NT2/D1 (cell line): Measurements from ENCODE around the gene ZNF350.
A peak's percentile ranks its signal among the peaks of the same experiment; 100 is the strongest.

Experiments used
- DNase-seq: peaks from one replicate; pipeline ENCODE4 v3.0.0-alpha.2; 2011; ENCODE audit warnings: low read depth, low spot score
- H3K27me3 ChIP-seq: 2 replicates; pipeline ENCODE4 v1.6.0; 2011; ENCODE audit warnings: mild to moderate bottlenecking; ENCODE audit not compliant: insufficient read length, insufficient read depth
- H3K36me3 ChIP-seq: 2 replicates; pipeline ENCODE4 v1.6.1; 2011; ENCODE audit warnings: mild to moderate bottlenecking, low read length, mixed read lengths; ENCODE audit not compliant: insufficient read depth, insufficient read length
- H3K4me1 ChIP-seq: 2 replicates; pipeline ENCODE4 v1.5.1; 2011; ENCODE audit not compliant: insufficient read depth, insufficient read length
- H3K4me3 ChIP-seq: 2 replicates; pipeline ENCODE4 v1.5.1; 2011; ENCODE audit warnings: low read depth; ENCODE audit not compliant: insufficient read length
- H3K9ac ChIP-seq: 2 replicates; pipeline ENCODE4 v1.6.0; 2011; ENCODE audit warnings: low read depth; ENCODE audit not compliant: insufficient read length
- H3K9me3 ChIP-seq: 2 replicates; pipeline ENCODE4 v1.5.1; 2011; ENCODE audit warnings: mild to moderate bottlenecking, low read length; ENCODE audit not compliant: insufficient read depth
- SUZ12 ChIP-seq: IDR thresholded peaks from 2 replicates; pipeline ENCODE4 v1.6.1; 2011; ENCODE audit not compliant: insufficient read length, insufficient read depth; ENCODE audit errors: extremely low read depth
- YY1 ChIP-seq: IDR thresholded peaks from 2 replicates; pipeline ENCODE4 v1.6.1; 2011; ENCODE audit not compliant: insufficient read length, insufficient read depth
- ZNF274 ChIP-seq: IDR thresholded peaks from 2 replicates; pipeline ENCODE4 v1.6.1; 2011; ENCODE audit warnings: mild to moderate bottlenecking, low read depth, low read length

ZNF350 gene

GRCh38 chr19:51944798-51945552 lies 41.7 kb downstream of the ZNF350 start:
- Histone ChIP-seq H3K4me3 (no peak overlapping the region), H3K9me3 (peaks cover 75% of the 10 kb centered on the region), H3K4me1 (no peaks in the 10 kb centered on the region), H3K36me3 (peaks cover 55% of the 10 kb centered on the region), H3K9ac (no peak overlapping the region), H3K27me3 (no peaks in the 10 kb centered on the region)
- no peak for DNase-seq
- TF ChIP-seq ZNF274 = peak; percentile 82
- TF ChIP-seq YY1 = no peak

GRCh38 chr19:51938936-51939335 lies 47.7 kb downstream of the ZNF350 start:
- Histone ChIP-seq H3K9ac (no peak overlapping the region), H3K4me3 (no peak overlapping the region)

GRCh38 chr19:51931921-51932320 lies 54.7 kb downstream of the ZNF350 start:
- TF ChIP-seq ZNF274 (no peak), YY1 (no peak), SUZ12 (no peak)

More at GRCh38 chr19:51938936-51939335, 47.7 kb downstream of the ZNF350 start:
- peaks cover 43% of the 10 kb centered on the region for H3K9me3 ChIP-seq
- H3K27me3 ChIP-seq = no peaks in the 10 kb centered on the region
- peaks cover 80% of the 10 kb centered on the region for H3K36me3 ChIP-seq
- no peaks in the 10 kb centered on the region for H3K4me1 ChIP-seq
- TF ChIP-seq ZNF274 = no peak
- no peak for TF ChIP-seq YY1
- no peak for TF ChIP-seq SUZ12
- DNase-seq = no peak

GRCh38 chr19:51927859-51928258 lies 58.8 kb downstream of the ZNF350 start:
- Histone ChIP-seq H3K9ac (peak overlapping the region; percentile 86), H3K36me3 (peaks cover 14% of the 10 kb centered on the region), H3K4me3 (peak overlapping the region; percentile 89), H3K27me3 (no peaks in the 10 kb centered on the region), H3K9me3 (peaks cover 18% of the 10 kb centered on the region; the same call in 1 of the 2 replicates), H3K4me1 (no peaks in the 10 kb centered on the region)
- no peak for TF ChIP-seq ZNF274
- no peak for TF ChIP-seq YY1
- TF ChIP-seq SUZ12 = no peak
- DNase-seq = no peak

More at GRCh38 chr19:51931921-51932320, 54.7 kb downstream of the ZNF350 start:
- Histone ChIP-seq H3K27me3 (no peaks in the 10 kb centered on the region), H3K9ac (no peak overlapping the region), H3K4me1 (no peaks in the 10 kb centered on the region), H3K9me3 (0 out of 2 replicates have a peak, but pooled peaks cover 4% of the 10 kb centered on the region), H3K4me3 (no peak overlapping the region), H3K36me3 (peaks cover 41% of the 10 kb centered on the region)
- no peak for DNase-seq

- Histone ChIP-seq H3K27me3 (no peaks in the 10 kb centered on the region), H3K4me3 (peak within 1 kb of the TSS; percentile 89), H3K9me3 (peaks cover 26% of the 10 kb centered on the region), H3K4me1 (no peaks in the 10 kb centered on the region), H3K36me3 (peaks cover 10% of the 10 kb centered on the region), H3K9ac (peak within 1 kb of the TSS; percentile 86)
- peak; percentile 93 for TF ChIP-seq YY1
- TF ChIP-seq SUZ12 = no peak
- DNase-seq = peak; percentile 87
Observed at GRCh38 chr19:51926784-51927741, 59.6 kb downstream of the ZNF350 start, which contains the start of gene ZNF613. Gene ZNF613, plus strand, starts transcription at chr19:51927472. Its CDS starts 8,749 bp downstream, at chr19:51936221.

GRCh38 chr19:51926426-51926783 lies 60.2 kb downstream of the ZNF350 start:
- no peak for DNase-seq
- TF ChIP-seq YY1 (no peak), SUZ12 (no peak), ZNF274 (no peak)

GRCh38 chr19:51921949-51922348 lies 64.7 kb downstream of the ZNF350 start:
- Histone ChIP-seq H3K4me1 (no peaks in the 10 kb centered on the region), H3K36me3 (no peaks in the 10 kb centered on the region), H3K9ac (no peak overlapping the region), H3K9me3 (peaks cover 76% of the 10 kb centered on the region), H3K27me3 (no peaks in the 10 kb centered on the region), H3K4me3 (no peak overlapping the region)
- no peak for DNase-seq
- no peak for TF ChIP-seq YY1
- no peak for TF ChIP-seq ZNF274
- TF ChIP-seq SUZ12 = no peak

More at GRCh38 chr19:51926426-51926783, 60.2 kb downstream of the ZNF350 start:
- H3K27me3 ChIP-seq = no peaks in the 10 kb centered on the region
- H3K9me3 ChIP-seq = peaks cover 32% of the 10 kb centered on the region
- H3K4me1 ChIP-seq = no peaks in the 10 kb centered on the region
- H3K4me3 ChIP-seq = peak overlapping the region; percentile 89
- H3K36me3 ChIP-seq = peaks cover 7% of the 10 kb centered on the region
- H3K9ac ChIP-seq = no peak overlapping the region
